GM23338 (cell line): ENCODE measurements around the gene FGD4.

Experiments used
- CTCF ChIP-seq, 2 experiments: fragments of 200-600 bp in 1 of 2; sonication (generic) in 1 of 2; conservative IDR thresholded peaks; 2 replicates each; pipeline versions ENCODE4 v1.5.1 to v1.6.1; 2016 to 2017; ENCODE audit warnings: antibody characterized with exemption in 2 of 2, low read depth in 2 of 2, mild to moderate bottlenecking in 2 of 2, moderate library complexity in 1 of 2
- ETS1 ChIP-seq: IDR thresholded peaks from 2 replicates; pipeline ENCODE4 v1.6.1; 2016; ENCODE audit warnings: antibody characterized with exemption
- EZH2 ChIP-seq: fragments of 200-600 bp; sonication (generic); IDR thresholded peaks from one replicate; pipeline ENCODE4 v1.8.0; 2017; ENCODE audit warnings: antibody characterized with exemption, mild to moderate bottlenecking, low read depth; ENCODE audit not compliant: unreplicated experiment
- EZH2phosphoT487 ChIP-seq: fragments of 200-600 bp; sonication (generic); IDR thresholded peaks from one replicate; pipeline ENCODE4 v1.8.1; 2018; ENCODE audit warnings: antibody characterized with exemption; ENCODE audit not compliant: unreplicated experiment
- POLR2AphosphoS5 ChIP-seq: IDR thresholded peaks from 2 replicates; pipeline ENCODE4 v1.6.1; 2016; ENCODE audit warnings: antibody characterized with exemption, low read depth
- TF ChIP-seq, protein P1 (sequence below): IDR thresholded peaks from one replicate; pipeline ENCODE4 v1.6.1; 2018; ENCODE audit warnings: antibody characterized with exemption; ENCODE audit not compliant: unreplicated experiment

- peak; percentile 48 to 69 for TF ChIP-seq CTCF (conservative IDR thresholded peaks at IDR 0.05; ENCODE audit: low read depth in 2 of 2)
- no peak for TF ChIP-seq EZH2phosphoT487
- no peak for TF ChIP-seq ETS1
- no peak for TF ChIP-seq EZH2
- peak; percentile 64 for TF ChIP-seq POLR2AphosphoS5
- TF ChIP-seq, protein P1, sequence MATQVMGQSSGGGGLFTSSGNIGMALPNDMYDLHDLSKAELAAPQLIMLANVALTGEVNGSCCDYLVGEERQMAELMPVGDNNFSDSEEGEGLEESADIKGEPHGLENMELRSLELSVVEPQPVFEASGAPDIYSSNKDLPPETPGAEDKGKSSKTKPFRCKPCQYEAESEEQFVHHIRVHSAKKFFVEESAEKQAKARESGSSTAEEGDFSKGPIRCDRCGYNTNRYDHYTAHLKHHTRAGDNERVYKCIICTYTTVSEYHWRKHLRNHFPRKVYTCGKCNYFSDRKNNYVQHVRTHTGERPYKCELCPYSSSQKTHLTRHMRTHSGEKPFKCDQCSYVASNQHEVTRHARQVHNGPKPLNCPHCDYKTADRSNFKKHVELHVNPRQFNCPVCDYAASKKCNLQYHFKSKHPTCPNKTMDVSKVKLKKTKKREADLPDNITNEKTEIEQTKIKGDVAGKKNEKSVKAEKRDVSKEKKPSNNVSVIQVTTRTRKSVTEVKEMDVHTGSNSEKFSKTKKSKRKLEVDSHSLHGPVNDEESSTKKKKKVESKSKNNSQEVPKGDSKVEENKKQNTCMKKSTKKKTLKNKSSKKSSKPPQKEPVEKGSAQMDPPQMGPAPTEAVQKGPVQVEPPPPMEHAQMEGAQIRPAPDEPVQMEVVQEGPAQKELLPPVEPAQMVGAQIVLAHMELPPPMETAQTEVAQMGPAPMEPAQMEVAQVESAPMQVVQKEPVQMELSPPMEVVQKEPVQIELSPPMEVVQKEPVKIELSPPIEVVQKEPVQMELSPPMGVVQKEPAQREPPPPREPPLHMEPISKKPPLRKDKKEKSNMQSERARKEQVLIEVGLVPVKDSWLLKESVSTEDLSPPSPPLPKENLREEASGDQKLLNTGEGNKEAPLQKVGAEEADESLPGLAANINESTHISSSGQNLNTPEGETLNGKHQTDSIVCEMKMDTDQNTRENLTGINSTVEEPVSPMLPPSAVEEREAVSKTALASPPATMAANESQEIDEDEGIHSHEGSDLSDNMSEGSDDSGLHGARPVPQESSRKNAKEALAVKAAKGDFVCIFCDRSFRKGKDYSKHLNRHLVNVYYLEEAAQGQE, result no peak
These were observed at the start of gene FGD4 for GRCh38 chr12:32399370-32400113.
